Lower lobe of right lung (tissue), 2 donors: ENCODE measurements around the gene UBE3A. TPM values are rescaled to one million over a fixed set of nuclear protein-coding genes. Genes with fewer than 3 reads are reported as not detected.
"Not testable (repeated sequence)": the region's sequence is repeated elsewhere in the genome, so short reads cannot be mapped to it uniquely, and the experiment has no call there.

Source experiments
- ATAC-seq, 2 donors: fragments of 200-7000 bp; cut with Tn5 transposase; one replicate each; pipeline ENCODE4 v1.9.1; 2020 to 2022; ENCODE audit warnings: mild to moderate bottlenecking in 2 of 2, moderate library complexity in 2 of 2
- DNase-seq: peaks from one replicate; pipeline ENCODE4 v3.0.0-alpha.2; 2020
- H3K27ac ChIP-seq: fragments of 200-600 bp; one replicate; pipeline ENCODE4 v1.8.0; 2022
- H3K27me3 ChIP-seq: fragments of 200-600 bp; one replicate; pipeline ENCODE4 v1.8.0; 2022; ENCODE audit warnings: low read depth
- H3K36me3 ChIP-seq: fragments of 200-600 bp; one replicate; pipeline ENCODE4 v1.8.0; 2022; ENCODE audit warnings: mild to moderate bottlenecking
- H3K4me1 ChIP-seq: fragments of 200-600 bp; one replicate; pipeline ENCODE4 v1.8.0; 2022
- H3K4me3 ChIP-seq: fragments of 200-600 bp; one replicate; pipeline ENCODE4 v1.8.0; 2022; ENCODE audit warnings: mild to moderate bottlenecking
- H3K9me3 ChIP-seq: fragments of 200-600 bp; one replicate; pipeline ENCODE4 v1.8.0; 2022
- intact Hi-C: fragments of 100-400 bp; cut with DNase I; formaldehyde crosslinking; loops from one replicate; pipeline ENCODE4 v1.11.0; 2022
- total RNA-seq: library from RNA; stranded (reverse); fragmentation: NEBNext Ultra II Directional; extraction: Animal tissue kit (Norgen Biotek cat#: 25700); gene quantifications from one replicate; pipeline ENCODE4 v1.2.1, GENCODE V29; 2021
- TF ChIP-seq, protein P1 (sequence below): fragments of 200-600 bp; IDR thresholded peaks from one replicate; pipeline ENCODE4 v1.8.0; 2022; ENCODE audit warnings: antibody characterized with exemption, mild to moderate bottlenecking
- donor health status: DM: no; HTN: yes; CAD: no; lungs with severe emphysema.

Gene UBE3A
- total RNA-seq, 1 donor from 2014 or later, result 86.1 TPM

DNA sequence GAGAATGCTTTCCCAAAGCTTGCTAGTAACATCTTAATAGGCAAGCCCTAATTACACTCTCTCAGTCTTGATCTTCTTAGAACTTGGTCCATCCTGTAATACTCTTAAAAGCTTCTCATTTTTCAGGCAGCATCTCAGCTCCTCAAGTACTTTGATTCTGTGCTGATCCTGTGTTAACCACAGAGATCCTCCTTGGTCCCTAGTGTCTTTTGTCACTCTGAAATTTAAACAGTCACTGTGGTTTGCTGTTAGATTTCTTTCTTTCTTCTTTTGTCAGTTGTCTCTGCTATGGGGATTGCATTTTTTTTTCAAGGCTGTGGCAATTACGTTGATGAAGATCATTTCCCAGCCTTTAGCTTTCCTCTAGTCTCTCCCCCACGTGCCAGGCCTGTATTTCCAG is 26.0 kb upstream of the UBE3A start:
- Histone ChIP-seq H3K4me1 (no peaks in the 10 kb centered on the region), H3K4me3 (no peak overlapping the region), H3K9me3 (no peaks in the 10 kb centered on the region), H3K27me3 (no peaks in the 10 kb centered on the region), H3K27ac (no peak overlapping the region), H3K36me3 (no peaks in the 10 kb centered on the region)
- TF ChIP-seq, protein P1, sequence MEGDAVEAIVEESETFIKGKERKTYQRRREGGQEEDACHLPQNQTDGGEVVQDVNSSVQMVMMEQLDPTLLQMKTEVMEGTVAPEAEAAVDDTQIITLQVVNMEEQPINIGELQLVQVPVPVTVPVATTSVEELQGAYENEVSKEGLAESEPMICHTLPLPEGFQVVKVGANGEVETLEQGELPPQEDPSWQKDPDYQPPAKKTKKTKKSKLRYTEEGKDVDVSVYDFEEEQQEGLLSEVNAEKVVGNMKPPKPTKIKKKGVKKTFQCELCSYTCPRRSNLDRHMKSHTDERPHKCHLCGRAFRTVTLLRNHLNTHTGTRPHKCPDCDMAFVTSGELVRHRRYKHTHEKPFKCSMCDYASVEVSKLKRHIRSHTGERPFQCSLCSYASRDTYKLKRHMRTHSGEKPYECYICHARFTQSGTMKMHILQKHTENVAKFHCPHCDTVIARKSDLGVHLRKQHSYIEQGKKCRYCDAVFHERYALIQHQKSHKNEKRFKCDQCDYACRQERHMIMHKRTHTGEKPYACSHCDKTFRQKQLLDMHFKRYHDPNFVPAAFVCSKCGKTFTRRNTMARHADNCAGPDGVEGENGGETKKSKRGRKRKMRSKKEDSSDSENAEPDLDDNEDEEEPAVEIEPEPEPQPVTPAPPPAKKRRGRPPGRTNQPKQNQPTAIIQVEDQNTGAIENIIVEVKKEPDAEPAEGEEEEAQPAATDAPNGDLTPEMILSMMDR, result no peak
- ATAC-seq (no peak), DNase-seq (no peak)
- intact Hi-C loops, result no loop called here

DNA sequence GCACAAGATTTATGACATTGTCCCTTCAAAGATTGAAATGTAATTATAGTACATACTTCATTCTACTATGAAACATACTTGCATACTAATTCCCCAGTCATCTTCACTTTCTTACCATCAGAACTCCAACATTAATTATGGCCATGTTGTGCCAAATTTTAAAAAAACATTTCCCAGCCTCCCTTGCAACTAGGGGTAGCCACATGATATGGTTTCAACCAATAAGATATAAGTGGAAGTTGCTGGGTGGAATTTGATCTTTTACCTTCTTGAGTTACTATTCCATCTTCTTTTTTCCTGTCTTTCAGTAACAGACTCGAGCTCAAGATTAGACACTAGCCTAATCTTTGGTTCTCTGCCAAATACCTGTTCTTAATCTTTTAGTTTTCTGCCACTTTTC is 25.6 kb upstream of the UBE3A start:
- DNase-seq, result no peak

DNA sequence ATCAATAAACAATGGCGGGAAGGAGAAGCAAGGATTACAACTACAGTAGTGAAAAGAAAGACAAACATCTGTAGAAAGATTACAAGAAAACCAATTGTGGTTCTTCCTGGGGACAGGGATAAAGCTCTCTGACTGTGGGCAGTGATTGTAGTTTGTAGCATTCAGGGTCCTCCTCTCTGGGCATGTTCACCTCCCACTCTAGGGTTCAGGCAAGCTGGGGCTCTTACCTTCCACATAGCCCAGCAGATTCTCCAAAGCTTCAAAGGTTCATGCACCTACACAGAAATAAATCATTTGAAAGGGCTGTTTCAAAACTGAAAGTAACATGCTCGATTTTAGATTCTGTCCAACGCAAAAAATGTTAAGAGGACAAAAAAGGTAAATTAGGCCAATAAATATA is 17.4 kb upstream of the UBE3A start:
- intact Hi-C loops, result no loop called here
- Histone ChIP-seq H3K4me1 (no peaks in the 10 kb centered on the region), H3K4me3 (no peak overlapping the region), H3K27me3 (no peaks in the 10 kb centered on the region), H3K36me3 (no peaks in the 10 kb centered on the region), H3K27ac (no peak overlapping the region), H3K9me3 (no peaks in the 10 kb centered on the region)
- DNase-seq (no peak), ATAC-seq (no peak)
- TF ChIP-seq, protein P1, result no peak

More for the DNA sequence above, 25.6 kb upstream of the UBE3A start:
- intact Hi-C loops, result no loop called here
- H3K27me3 ChIP-seq, result no peaks in the 10 kb centered on the region
- TF ChIP-seq, protein P1, result no peak
- H3K9me3 ChIP-seq, result no peaks in the 10 kb centered on the region
- H3K4me3 ChIP-seq, result no peak overlapping the region
- H3K36me3 ChIP-seq, result no peaks in the 10 kb centered on the region
- no peak for ATAC-seq
- no peaks in the 10 kb centered on the region for H3K4me1 ChIP-seq
- H3K27ac ChIP-seq, result no peak overlapping the region

DNA sequence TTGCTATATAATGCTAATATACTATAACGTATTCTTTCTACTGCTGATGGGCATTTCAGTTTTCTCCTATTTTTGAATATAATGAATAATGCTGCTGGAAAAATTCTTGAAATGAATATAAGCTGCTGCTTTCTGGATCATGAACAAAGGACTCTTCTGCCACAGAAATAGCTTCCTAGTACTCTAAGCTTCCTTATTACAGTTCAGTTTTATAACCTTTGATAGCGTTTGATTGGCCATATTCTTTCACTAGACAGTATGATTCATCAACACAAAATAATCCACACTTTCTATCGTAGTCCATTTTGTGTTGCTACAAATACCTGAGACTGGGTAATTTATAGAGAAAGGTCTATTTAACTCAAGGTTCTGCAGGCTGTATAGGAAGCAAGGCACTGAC is 16.4 kb upstream of the UBE3A start:
- intact Hi-C loops, result no loop called here
- Histone ChIP-seq H3K9me3 (no peaks in the 10 kb centered on the region), H3K36me3 (no peaks in the 10 kb centered on the region), H3K4me3 (no peak overlapping the region), H3K4me1 (no peaks in the 10 kb centered on the region), H3K27ac (no peak overlapping the region), H3K27me3 (no peaks in the 10 kb centered on the region)
- TF ChIP-seq, protein P1, result no peak
- ATAC-seq (no peak), DNase-seq (no peak)

DNA sequence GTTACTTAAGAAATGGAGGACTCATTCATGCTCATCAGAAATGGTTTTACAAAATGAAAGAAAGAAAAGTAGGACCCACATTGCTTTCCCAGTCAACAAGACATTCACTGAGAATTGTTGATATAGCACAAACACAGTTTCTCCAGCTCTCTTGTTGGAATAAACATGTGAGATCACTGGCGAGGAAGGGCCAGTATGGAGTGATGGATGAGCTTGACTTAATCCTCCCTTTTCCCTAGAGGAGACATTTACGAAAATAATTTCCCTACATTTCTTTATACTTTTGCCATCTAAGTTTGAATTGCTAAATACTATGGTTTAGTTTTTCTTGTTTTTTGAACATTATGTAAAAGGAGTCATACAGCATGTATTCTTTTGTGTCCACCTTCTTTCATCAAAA is 15.9 kb upstream of the UBE3A start:
- H3K27me3 ChIP-seq, result no peaks in the 10 kb centered on the region
- no peak overlapping the region for H3K4me3 ChIP-seq
- no peaks in the 10 kb centered on the region for H3K9me3 ChIP-seq
- intact Hi-C loops, result no loop called here
- TF ChIP-seq, protein P1, result no peak
- H3K36me3 ChIP-seq, result no peaks in the 10 kb centered on the region
- H3K27ac ChIP-seq, result no peak overlapping the region
- DNase-seq (no peak), ATAC-seq (no peak)
- H3K4me1 ChIP-seq, result no peaks in the 10 kb centered on the region

DNA sequence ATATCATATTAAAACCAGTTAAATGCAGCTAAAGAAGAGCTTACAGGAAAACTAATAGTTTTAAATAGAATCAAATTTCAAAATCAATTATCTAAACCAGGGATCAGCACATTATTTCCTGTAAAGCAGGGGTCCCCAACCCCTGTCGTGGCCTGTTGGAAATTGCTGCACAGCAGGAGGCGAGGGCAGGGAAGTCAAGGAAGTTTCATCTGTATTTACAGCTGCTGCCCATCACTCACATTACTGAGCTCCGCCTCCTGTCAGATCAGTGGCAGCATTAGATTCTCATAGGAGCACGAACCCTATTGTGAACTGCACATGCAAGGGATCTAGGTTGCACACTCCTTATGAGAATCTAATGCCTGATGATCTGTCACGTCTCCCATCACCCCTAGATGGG is 14.4 kb upstream of the UBE3A start:
- intact Hi-C loops, H3K9me3 ChIP-seq, H3K36me3 ChIP-seq, H3K27me3 ChIP-seq, DNase-seq, H3K4me3 ChIP-seq, H3K27ac ChIP-seq, H3K4me1 ChIP-seq, ATAC-seq: not testable (repeated sequence)
